Measurements from ENCODE around the gene HSD3B1. TPM values are rescaled to one million over a fixed set of nuclear protein-coding genes. Genes with fewer than 3 reads are reported as not detected.
"Not testable (repeated sequence)": the region's sequence is repeated elsewhere in the genome, so short reads cannot be mapped to it uniquely, and the experiment has no call there.

The HSD3B1 gene
- total RNA-seq, 1 experiment from 2014 or later = not detected

- DNase-seq (ENCODE audit: low read depth) = no peak
These were observed 16.1 kb upstream of the HSD3B1 start for GRCh38 chr1:119490925-119491324.

- no peak for DNase-seq (ENCODE audit: low read depth)
These were observed 14.2 kb upstream of the HSD3B1 start for GRCh38 chr1:119492763-119493162.

- DNase-seq (ENCODE audit: low read depth) = no peak
These were observed 2.2 kb upstream of the HSD3B1 start for GRCh38 chr1:119504831-119505230.

- no peak for DNase-seq (ENCODE audit: low read depth)
These were observed 3.0 kb downstream of the HSD3B1 start for GRCh38 chr1:119510046-119510445.

- DNase-seq (ENCODE audit: low read depth) = no peak
These were observed 8.2 kb downstream of the HSD3B1 start for GRCh38 chr1:119515221-119515620.

- DNase-seq (ENCODE audit: low read depth) = no peak
These were observed 9.2 kb downstream of the HSD3B1 start for GRCh38 chr1:119516247-119516646.

- no peak for DNase-seq (ENCODE audit: low read depth)
These were observed 9.7 kb downstream of the HSD3B1 start for GRCh38 chr1:119516680-119517079.

- not testable (repeated sequence) for DNase-seq (ENCODE audit: low read depth)
These were observed 10.7 kb downstream of the HSD3B1 start for GRCh38 chr1:119517667-119518066.

GRCh38 chr1:119531606-119532323, 24.8 kb downstream of the HSD3B1 start:
- no peak for DNase-seq (ENCODE audit: low read depth)

GRCh38 chr1:119532324-119532910, 25.4 kb downstream of the HSD3B1 start:
- no peak for DNase-seq (ENCODE audit: low read depth)

GRCh38 chr1:119535381-119535780, 28.4 kb downstream of the HSD3B1 start:
- no peak for DNase-seq (ENCODE audit: low read depth)

- no peak for DNase-seq (ENCODE audit: low read depth)
These were observed 31.0 kb downstream of the HSD3B1 start for GRCh38 chr1:119537966-119538365.

GRCh38 chr1:119539636-119540035, 32.6 kb downstream of the HSD3B1 start:
- no peak for DNase-seq (ENCODE audit: low read depth)

- DNase-seq (ENCODE audit: low read depth) = no peak
These were observed 34.4 kb downstream of the HSD3B1 start for GRCh38 chr1:119541389-119541788.

GRCh38 chr1:119542492-119542946, 35.5 kb downstream of the HSD3B1 start:
- DNase-seq (ENCODE audit: low read depth) = peak; percentile 15

GRCh38 chr1:119544165-119544762, 37.3 kb downstream of the HSD3B1 start:
- peak; percentile 9 for DNase-seq (ENCODE audit: low read depth)

GRCh38 chr1:119546641-119547040, 39.6 kb downstream of the HSD3B1 start:
- DNase-seq (ENCODE audit: low read depth) = no peak

GRCh38 chr1:119547306-119547705, 40.3 kb downstream of the HSD3B1 start:
- DNase-seq (ENCODE audit: low read depth) = no peak

- no peak for DNase-seq (ENCODE audit: low read depth)
These were observed 40.8 kb downstream of the HSD3B1 start for GRCh38 chr1:119547805-119548204.

- peak; percentile 69 for DNase-seq (ENCODE audit: low read depth)
These were observed 42.7 kb downstream of the HSD3B1 start for GRCh38 chr1:119549719-119550132.

GRCh38 chr1:119550381-119550780, 43.4 kb downstream of the HSD3B1 start:
- no peak for DNase-seq (ENCODE audit: low read depth)

GRCh38 chr1:119551218-119551617, 44.2 kb downstream of the HSD3B1 start:
- no peak for DNase-seq (ENCODE audit: low read depth)

GRCh38 chr1:119552656-119553055, 45.6 kb downstream of the HSD3B1 start:
- DNase-seq (ENCODE audit: low read depth) = not testable (repeated sequence)

Measured in RPMI7951 (cell line).